ENCODE measurements around the gene BRAP.
A peak's percentile ranks its signal among the peaks of the same experiment; 100 is the strongest.
"Not testable (repeated sequence)": the region's sequence is repeated elsewhere in the genome, so short reads cannot be mapped to it uniquely, and the experiment has no call there.

The BRAP gene

GRCh38 chr12:111606767-111607230, 79.0 kb downstream of the BRAP start:
- no peak for DNase-seq

GRCh38 chr12:111605911-111606766, 79.6 kb downstream of the BRAP start:
- DNase-seq = no peak

- not testable (repeated sequence) for DNase-seq
These were observed 82.9 kb downstream of the BRAP start for GRCh38 chr12:111602857-111603256.

- DNase-seq = no peak
These were observed 83.4 kb downstream of the BRAP start for GRCh38 chr12:111602348-111602747.

GRCh38 chr12:111600986-111601385, 84.8 kb downstream of the BRAP start:
- DNase-seq = not testable (repeated sequence)

DNA sequence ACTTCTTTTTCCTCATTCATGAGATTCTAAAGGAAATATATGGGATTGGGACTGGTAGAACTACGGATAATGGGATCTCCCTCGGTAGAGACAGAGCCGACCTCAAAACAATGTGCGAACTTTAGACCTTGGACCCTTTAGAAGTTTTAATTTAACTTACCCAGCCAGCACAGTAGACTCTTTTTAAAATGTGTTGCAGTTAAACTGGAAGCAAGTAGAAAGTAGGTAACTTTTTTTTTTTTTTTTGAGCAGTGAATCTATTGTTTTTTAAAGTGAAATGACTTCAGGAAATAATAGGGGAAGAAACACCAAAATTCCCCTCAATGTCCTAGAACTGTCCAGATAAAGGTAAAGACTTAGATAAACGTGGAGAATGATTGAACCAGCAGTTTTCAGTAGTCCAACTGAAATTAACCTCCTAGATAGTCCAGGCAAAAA, 85.5 kb downstream of the BRAP start:
- DNase-seq = no peak

DNA sequence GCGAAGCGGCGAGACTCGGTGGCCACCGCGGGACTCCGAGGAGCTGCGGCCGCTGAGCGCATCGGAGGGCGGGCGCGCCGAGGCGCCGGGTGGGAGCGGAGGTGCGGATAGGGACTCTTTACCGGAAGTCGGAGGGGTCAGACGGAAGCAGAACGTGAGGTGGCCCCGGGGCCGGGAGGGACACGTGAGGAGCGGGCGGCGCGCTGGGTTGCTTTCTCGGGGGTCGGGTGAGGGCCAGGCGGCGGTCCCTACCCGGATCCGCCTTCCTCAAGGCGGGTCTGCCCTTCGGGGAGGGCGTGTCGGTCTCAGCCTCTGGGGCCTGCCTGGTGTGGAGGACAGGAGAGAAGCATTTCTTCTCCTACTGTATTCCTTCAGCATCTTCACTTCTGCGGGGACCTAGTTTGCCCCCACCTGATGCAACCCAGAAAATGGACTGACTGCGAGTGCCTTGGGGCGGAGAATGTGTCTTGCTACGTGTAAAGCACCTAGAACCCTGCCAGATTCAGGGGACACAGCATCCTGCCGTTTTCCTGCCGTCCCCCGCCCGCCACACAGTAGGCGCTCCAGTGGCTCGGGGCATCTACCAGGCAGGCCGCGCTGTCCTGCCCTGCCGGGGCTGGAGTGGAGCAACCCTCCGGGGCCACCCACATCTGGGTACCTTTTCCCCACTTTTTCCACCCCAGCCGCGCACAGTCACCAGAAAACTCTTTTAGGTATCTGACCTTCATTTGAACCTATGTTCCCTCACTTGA, 86.1 kb downstream of the BRAP start:
- DNase-seq = peak; percentile 97

GRCh38 chr12:111598637-111599452, 86.9 kb downstream of the BRAP start, which contains the start of gene ATXN2:
Gene ATXN2 (minus strand): TSS chr12:111599315. CDS start chr12:111599034, 281 bp downstream.
- DNase-seq = peak; percentile 95

GRCh38 chr12:111597831-111598636, 87.7 kb downstream of the BRAP start:
- DNase-seq = peak; percentile 79

- peak; percentile 87 for DNase-seq
These were observed 88.5 kb downstream of the BRAP start for GRCh38 chr12:111596985-111597830.

DNA sequence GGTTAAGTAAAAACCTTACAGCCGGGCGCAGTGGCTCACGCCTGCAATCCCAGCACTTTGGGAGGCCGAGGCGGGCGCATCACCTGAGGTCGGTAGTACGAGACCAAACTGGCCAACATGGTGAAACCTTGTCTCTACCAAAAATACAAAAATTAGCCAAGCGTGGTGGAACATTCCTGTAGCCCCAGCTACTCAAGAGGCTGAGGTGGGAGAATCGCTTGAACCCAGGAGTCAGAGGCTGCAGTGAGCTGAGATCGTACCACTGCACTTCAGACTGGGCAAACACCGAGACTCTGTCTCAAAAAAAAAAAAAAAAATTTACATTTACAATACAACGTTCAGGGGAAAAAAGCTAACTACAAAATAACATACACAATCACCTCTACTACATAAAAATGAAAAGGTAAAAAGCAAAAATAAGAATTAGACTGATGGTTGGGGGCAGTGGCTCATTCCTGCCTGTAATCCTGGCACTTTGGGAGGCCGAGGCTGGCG, 90.4 kb downstream of the BRAP start:
- not testable (repeated sequence) for DNase-seq
